Left ventricle myocardium inferior (tissue), 1 donor: ENCODE results near the gene PLCH1. TPM values are rescaled to one million over a fixed set of nuclear protein-coding genes. Genes with fewer than 3 reads are reported as not detected.

Experiments
- DNase-seq: peaks from one replicate; pipeline ENCODE4 v3.0.0-alpha.2; 2020
- H3K27ac ChIP-seq: fragments of 200-600 bp; replicated peaks from 2 replicates; pipeline ENCODE4 v1.8.0; 2021
- H3K27me3 ChIP-seq: fragments of 200-600 bp; 2 replicates; pipeline ENCODE4 v1.8.0; 2021; ENCODE audit warnings: low read depth
- H3K36me3 ChIP-seq: fragments of 200-600 bp; 2 replicates; pipeline ENCODE4 v1.8.0; 2021
- H3K4me1 ChIP-seq: fragments of 200-600 bp; 2 replicates; pipeline ENCODE4 v1.8.0; 2021
- H3K4me3 ChIP-seq: fragments of 200-600 bp; 2 replicates; pipeline ENCODE4 v1.8.0; 2021; ENCODE audit warnings: mild to moderate bottlenecking, moderate library complexity
- H3K9me3 ChIP-seq: fragments of 200-600 bp; replicated peaks from 2 replicates; pipeline ENCODE4 v1.8.0; 2021
- CTCF ChIP-seq: fragments of 200-600 bp; IDR thresholded peaks from 2 replicates; pipeline ENCODE4 v1.8.0; 2021; ENCODE audit warnings: antibody characterized with exemption, mild to moderate bottlenecking, borderline replicate concordance
- intact Hi-C: fragments of 100-400 bp; cut with micrococcal nuclease; formaldehyde crosslinking; loops from one replicate; pipeline ENCODE4 v1.11.0; 2022
- total RNA-seq: library from RNA; stranded (reverse); fragmentation: NEBNext Ultra II Directional; extraction: Animal tissue kit (Norgen Biotek cat#: 25700); gene quantifications from one replicate; pipeline ENCODE4 v1.2.1, GENCODE V29; 2021
- donor health status: DM: no; HTN: yes; CAD: no; lungs with severe emphysema.

Gene PLCH1
- total RNA-seq, 1 donor from 2014 or later: 0.85 TPM

- no peaks in the 10 kb centered on the region for H3K9me3 ChIP-seq
- H3K27me3 ChIP-seq: no peaks in the 10 kb centered on the region
- no peak for DNase-seq
- no peak overlapping the region for H3K4me3 ChIP-seq
- TF ChIP-seq CTCF: no peak
- no peaks in the 10 kb centered on the region for H3K4me1 ChIP-seq
- no peaks in the 10 kb centered on the region for H3K36me3 ChIP-seq
- intact Hi-C loops: no loop called here
- no peak overlapping the region for H3K27ac ChIP-seq
Measured at GRCh38 chr3:155326901-155327300, 418.0 kb downstream of the PLCH1 start.

GRCh38 chr3:155326244-155326643 is 418.6 kb downstream of the PLCH1 start:
- intact Hi-C loops: no loop called here
- TF ChIP-seq CTCF: no peak
- no peaks in the 10 kb centered on the region for H3K36me3 ChIP-seq
- no peak overlapping the region for H3K4me3 ChIP-seq
- H3K4me1 ChIP-seq: no peaks in the 10 kb centered on the region
- H3K27me3 ChIP-seq: no peaks in the 10 kb centered on the region
- no peak overlapping the region for H3K27ac ChIP-seq
- no peak for DNase-seq
- H3K9me3 ChIP-seq: no peaks in the 10 kb centered on the region

Other genes starting within 250 kb of the PLCH1 start
- 6.6 TPM for gene C3orf33, start 61.2 kb upstream of the PLCH1 start, total RNA-seq
- 22.4 TPM for gene SLC33A1, start 109.4 kb upstream of the PLCH1 start, total RNA-seq
- gene GMPS, start 125.6 kb upstream of the PLCH1 start, total RNA-seq: 29.4 TPM